K562 (cell line): ENCODE results near the gene GALR3. TPM values are rescaled to one million over a fixed set of nuclear protein-coding genes. Genes with fewer than 3 reads are reported as not detected.

Source experiments
- ELF1 ChIP-seq: fragments of 200-800 bp; sonication (Bioruptor generic); IDR thresholded peaks from 2 replicates; pipeline ENCODE4 v1.6.1; 2016; ENCODE audit warnings: missing genetic modification characterization, missing compliant biosample characterization
- GABPA ChIP-seq: fragments of 200-800 bp; sonication (Bioruptor generic); conservative IDR thresholded peaks from 2 replicates; pipeline ENCODE4 v1.6.1; 2016; ENCODE audit warnings: low read depth, missing genetic modification characterization, missing compliant biosample characterization
- GABPB1 ChIP-seq: sonication (generic); formaldehyde crosslinking; IDR thresholded peaks from 2 replicates; pipeline ENCODE4 v1.8.0; 2022; ENCODE audit warnings: mild to moderate bottlenecking, missing genetic modification reagents
- HCFC1 ChIP-seq: IDR thresholded peaks from 2 replicates; pipeline ENCODE4 v1.6.1; 2012; ENCODE audit warnings: low read depth, low read length, improper control_type of control experiment
- ID3 ChIP-seq, 2 experiments: fragments of 250-450 bp in 1 of 2; fragments of 450-650 bp in 1 of 2; sonication (Bioruptor Pico) in 1 of 2; IDR thresholded peaks; 2 replicates each; pipeline versions ENCODE4 v1.6.1 to v1.8.0; 2016 to 2021; ENCODE audit warnings: mild to moderate bottlenecking in 2 of 2, moderate library complexity in 2 of 2, missing compliant biosample characterization in 1 of 2, missing genetic modification characterization in 1 of 2
- MEIS2 ChIP-seq: fragments of 450-650 bp; IDR thresholded peaks from 2 replicates; pipeline ENCODE4 v1.6.1; 2014; ENCODE audit warnings: mild to moderate bottlenecking; ENCODE audit not compliant: partially characterized antibody
- MYC ChIP-seq, 2 experiments: fragments of 250-450 bp in 1 of 2; sonication (Bioruptor Pico) in 1 of 2; IDR thresholded peaks; 2 replicates each; pipeline versions ENCODE4 v1.5.1 to v1.6.1; 2012 to 2021; ENCODE audit warnings: low read depth in 2 of 2, borderline replicate concordance in 1 of 2, improper control_type of control experiment in 1 of 2, low read length in 1 of 2, mild to moderate bottlenecking in 1 of 2, moderate library complexity in 1 of 2
- NCOA4 ChIP-seq: fragments of 450-650 bp; IDR thresholded peaks from 2 replicates; pipeline ENCODE4 v1.6.1; 2018; ENCODE audit warnings: mild to moderate bottlenecking; ENCODE audit not compliant: partially characterized antibody
- NFRKB ChIP-seq: fragments of 450-650 bp; IDR thresholded peaks from 2 replicates; pipeline ENCODE4 v1.6.1; 2016; ENCODE audit warnings: low read depth
- NRF1 ChIP-seq, 2 experiments: fragments of 450-650 bp; IDR thresholded peaks in 1 of 2; conservative IDR thresholded peaks in 1 of 2; 2 replicates each; pipeline ENCODE4 v1.6.1; 2014; ENCODE audit warnings: mild to moderate bottlenecking in 2 of 2
- PHF20 ChIP-seq: fragments of 450-650 bp; IDR thresholded peaks from 2 replicates; pipeline ENCODE4 v1.6.1; 2018; ENCODE audit not compliant: partially characterized antibody
- POLR2A ChIP-seq: fragments of 450-650 bp; conservative IDR thresholded peaks from 2 replicates; pipeline ENCODE4 v1.6.1; 2016
- ZBTB17 ChIP-seq: fragments of 450-650 bp; formaldehyde crosslinking; IDR thresholded peaks from 2 replicates; pipeline ENCODE4 v1.4.0; 2020; ENCODE audit warnings: mild to moderate bottlenecking
- ZNF263 ChIP-seq: sonication (generic); formaldehyde crosslinking; IDR thresholded peaks from 2 replicates; pipeline ENCODE4 v1.8.0; 2022; ENCODE audit warnings: mild to moderate bottlenecking, missing genetic modification reagents, borderline replicate concordance
- polyA plus RNA-seq, 8 experiments: library from polyadenylated mRNA; depleted of rRNA in 4 of 8; stranded (reverse) in 5 of 8; unstranded in 3 of 8; fragments of >200 nt; fragmentation: Nextera tagmentation in 2 of 8; fragmentation: Illumina TruSeq in 1 of 8; extraction: Ambion mirVana in 2 of 8; extraction: Trizol in 1 of 8; gene quantifications; 2 replicates each; pipeline versions ENCODE4 v1.2.1 to v1.2.3, GENCODE V29; 2011 to 2014; ENCODE audit warnings: inconsistent platforms in 1 of 8, missing spikeins in 1 of 8
- total RNA-seq, 7 experiments: library from RNA; depleted of rRNA in 6 of 7; stranded (reverse); fragments of >200 nt in 6 of 7; fragmentation: Illumina TruSeq in 2 of 7; extraction: Trizol in 2 of 7; gene quantifications; 2 replicates each; pipeline versions ENCODE4 v1.2.1 to v1.2.3, GENCODE V29; 2011 to 2021; ENCODE audit warnings: low replicate concordance in 1 of 7
- TF ChIP-seq, protein P1 (sequence below): fragments of 450-650 bp; IDR thresholded peaks from 2 replicates; pipeline ENCODE4 v1.6.1; 2016; ENCODE audit warnings: low read depth
- TF ChIP-seq, protein P2 (sequence below), 2 experiments: fragments of 450-650 bp; conservative IDR thresholded peaks; 2 replicates each; pipeline ENCODE4 v1.6.1; 2017; ENCODE audit warnings: mild to moderate bottlenecking in 2 of 2, moderate library complexity in 2 of 2

The GALR3 gene
- total and polyA plus RNA-seq, 9 of the 15 experiments (the other 6 are each of a cell fraction or from before 2014, with no cell fraction given), result 0.13 TPM; not detected in 8

- TF ChIP-seq ZBTB17 (CRISPR knock-in tag) (0 out of 2 replicates have a peak, but pooled peaks have one; percentile 69), HCFC1 (peak; percentile 83), POLR2A (peak; percentile 98), ID3 (CRISPR knock-in tag; IDR thresholded peaks at IDR 0.05) (no peak), ID3 (tag; IDR thresholded peaks at IDR 0.05) (0 out of 2 replicates have a peak, but pooled peaks have one; percentile 19), GABPB1 (peak; percentile 91), PHF20 (peak; percentile 65), NRF1 (conservative IDR thresholded peaks at IDR 0.05 in 1 of 2, IDR thresholded peaks at IDR 0.05 in 1 of 2) (peak; percentile 95 to 96), MYC (IDR thresholded peaks at IDR 0.05; ENCODE audit: low read depth, low read length) (peak; percentile 66; the same call in 1 of the 2 replicates), MYC (CRISPR knock-in tag; IDR thresholded peaks at IDR 0.05; ENCODE audit: borderline replicate concordance, low read depth) (peak; percentile 4; the same call in 1 of the 2 replicates), ZNF263 (no peak), ELF1 (tag) (peak; percentile 91), MEIS2 (peak; percentile 51), NFRKB (peak; percentile 92; the same call in 1 of the 2 replicates), NCOA4 (no peak), GABPA (tag) (peak; percentile 96)
- TF ChIP-seq, protein P1, sequence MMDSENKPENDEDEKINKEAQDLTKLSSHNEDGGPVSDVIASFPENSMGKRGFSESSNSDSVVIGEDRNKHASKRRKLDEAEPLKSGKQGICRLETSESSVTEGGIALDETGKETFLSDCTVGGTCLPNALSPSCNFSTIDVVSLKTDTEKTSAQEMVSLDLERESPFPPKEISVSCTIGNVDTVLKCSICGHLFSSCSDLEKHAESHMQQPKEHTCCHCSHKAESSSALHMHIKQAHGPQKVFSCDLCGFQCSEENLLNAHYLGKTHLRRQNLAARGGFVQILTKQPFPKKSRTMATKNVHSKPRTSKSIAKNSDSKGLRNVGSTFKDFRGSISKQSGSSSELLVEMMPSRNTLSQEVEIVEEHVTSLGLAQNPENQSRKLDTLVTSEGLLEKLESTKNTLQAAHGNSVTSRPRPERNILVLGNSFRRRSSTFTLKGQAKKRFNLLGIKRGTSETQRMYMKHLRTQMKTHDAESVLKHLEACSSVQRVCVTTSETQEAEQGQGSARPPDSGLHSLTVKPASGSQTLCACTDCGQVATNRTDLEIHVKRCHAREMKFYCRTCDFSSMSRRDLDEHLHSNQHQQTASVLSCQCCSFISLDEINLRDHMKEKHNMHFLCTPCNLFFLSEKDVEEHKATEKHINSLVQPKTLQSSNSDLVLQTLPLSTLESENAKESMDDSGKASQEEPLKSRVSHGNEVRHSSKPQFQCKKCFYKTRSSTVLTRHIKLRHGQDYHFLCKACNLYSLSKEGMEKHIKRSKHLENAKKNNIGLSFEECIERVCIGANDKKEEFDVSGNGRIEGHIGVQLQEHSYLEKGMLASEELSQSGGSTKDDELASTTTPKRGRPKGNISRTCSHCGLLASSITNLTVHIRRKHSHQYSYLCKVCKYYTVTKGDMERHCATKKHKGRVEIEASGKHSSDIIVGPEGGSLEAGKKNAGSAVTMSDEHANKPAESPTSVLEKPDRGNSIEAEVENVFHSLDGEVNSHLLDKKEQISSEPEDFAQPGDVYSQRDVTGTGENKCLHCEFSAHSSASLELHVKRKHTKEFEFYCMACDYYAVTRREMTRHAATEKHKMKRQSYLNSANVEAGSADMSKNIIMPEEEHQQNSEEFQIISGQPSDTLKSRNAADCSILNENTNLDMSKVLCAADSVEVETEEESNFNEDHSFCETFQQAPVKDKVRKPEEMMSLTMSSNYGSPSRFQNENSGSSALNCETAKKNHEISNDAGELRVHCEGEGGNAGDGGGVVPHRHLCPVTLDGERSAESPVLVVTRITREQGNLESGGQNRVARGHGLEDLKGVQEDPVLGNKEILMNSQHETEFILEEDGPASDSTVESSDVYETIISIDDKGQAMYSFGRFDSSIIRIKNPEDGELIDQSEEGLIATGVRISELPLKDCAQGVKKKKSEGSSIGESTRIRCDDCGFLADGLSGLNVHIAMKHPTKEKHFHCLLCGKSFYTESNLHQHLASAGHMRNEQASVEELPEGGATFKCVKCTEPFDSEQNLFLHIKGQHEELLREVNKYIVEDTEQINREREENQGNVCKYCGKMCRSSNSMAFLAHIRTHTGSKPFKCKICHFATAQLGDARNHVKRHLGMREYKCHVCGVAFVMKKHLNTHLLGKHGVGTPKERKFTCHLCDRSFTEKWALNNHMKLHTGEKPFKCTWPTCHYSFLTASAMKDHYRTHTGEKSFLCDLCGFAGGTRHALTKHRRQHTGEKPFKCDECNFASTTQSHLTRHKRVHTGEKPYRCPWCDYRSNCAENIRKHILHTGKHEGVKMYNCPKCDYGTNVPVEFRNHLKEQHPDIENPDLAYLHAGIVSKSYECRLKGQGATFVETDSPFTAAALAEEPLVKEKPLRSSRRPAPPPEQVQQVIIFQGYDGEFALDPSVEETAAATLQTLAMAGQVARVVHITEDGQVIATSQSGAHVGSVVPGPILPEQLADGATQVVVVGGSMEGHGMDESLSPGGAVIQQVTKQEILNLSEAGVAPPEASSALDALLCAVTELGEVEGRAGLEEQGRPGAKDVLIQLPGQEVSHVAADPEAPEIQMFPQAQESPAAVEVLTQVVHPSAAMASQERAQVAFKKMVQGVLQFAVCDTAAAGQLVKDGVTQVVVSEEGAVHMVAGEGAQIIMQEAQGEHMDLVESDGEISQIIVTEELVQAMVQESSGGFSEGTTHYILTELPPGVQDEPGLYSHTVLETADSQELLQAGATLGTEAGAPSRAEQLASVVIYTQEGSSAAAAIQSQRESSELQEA, result no peak
- TF ChIP-seq, protein P2, sequence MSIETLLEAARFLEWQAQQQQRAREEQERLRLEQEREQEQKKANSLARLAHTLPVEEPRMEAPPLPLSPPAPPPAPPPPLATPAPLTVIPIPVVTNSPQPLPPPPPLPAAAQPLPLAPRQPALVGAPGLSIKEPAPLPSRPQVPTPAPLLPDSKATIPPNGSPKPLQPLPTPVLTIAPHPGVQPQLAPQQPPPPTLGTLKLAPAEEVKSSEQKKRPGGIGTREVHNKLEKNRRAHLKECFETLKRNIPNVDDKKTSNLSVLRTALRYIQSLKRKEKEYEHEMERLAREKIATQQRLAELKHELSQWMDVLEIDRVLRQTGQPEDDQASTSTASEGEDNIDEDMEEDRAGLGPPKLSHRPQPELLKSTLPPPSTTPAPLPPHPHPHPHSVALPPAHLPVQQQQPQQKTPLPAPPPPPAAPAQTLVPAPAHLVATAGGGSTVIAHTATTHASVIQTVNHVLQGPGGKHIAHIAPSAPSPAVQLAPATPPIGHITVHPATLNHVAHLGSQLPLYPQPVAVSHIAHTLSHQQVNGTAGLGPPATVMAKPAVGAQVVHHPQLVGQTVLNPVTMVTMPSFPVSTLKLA (conservative IDR thresholded peaks at IDR 0.05), result peak; percentile 63 to 72; a peak in 3 of 4 replicates
These were observed 26.0 kb downstream of the GALR3 start, which contains the start of gene EIF3L (continued) for GRCh38 chr22:37849089-37849751.
